ENCODE measurements around the gene CYP4F22. TPM values are rescaled to one million over a fixed set of nuclear protein-coding genes. Genes with fewer than 3 reads are reported as not detected.
A peak's percentile ranks its signal among the peaks of the same experiment; 100 is the strongest.
"Not testable (repeated sequence)": the region's sequence is repeated elsewhere in the genome, so short reads cannot be mapped to it uniquely, and the experiment has no call there.

CYP4F22 gene
- total and polyA plus RNA-seq, 12 donors: not detected

DNA sequence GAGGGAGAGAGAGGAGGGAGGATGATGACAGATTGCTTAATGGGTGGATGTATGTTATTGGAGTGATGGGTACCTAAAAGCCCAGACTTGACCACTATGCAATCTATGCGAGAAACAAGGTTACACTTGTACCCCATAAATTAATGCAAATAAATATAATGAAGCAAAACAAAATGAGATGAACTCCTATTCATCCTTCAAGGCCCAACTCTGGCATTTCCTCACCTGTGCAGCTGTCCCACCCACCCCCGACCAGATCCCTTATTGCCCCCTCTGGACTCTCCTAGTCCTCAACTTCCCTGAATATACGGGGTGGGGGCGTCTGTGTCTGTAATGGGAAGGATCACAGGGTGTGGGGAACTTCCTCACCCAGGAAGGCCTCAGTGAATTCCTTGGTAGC, 33.2 kb upstream of the CYP4F22 start:
- no peak for TF ChIP-seq CTCF (IDR thresholded peaks at IDR 0.05)
- peaks cover 0 to 5% (median 0%) of the 10 kb centered on the region in 9 donors for H3K4me1 ChIP-seq
- H3K27ac ChIP-seq: no peak overlapping the region
- ATAC-seq: no peak
- no peak for DNase-seq
- H3K36me3 ChIP-seq: no peaks in the 10 kb centered on the region
- H3K27me3 ChIP-seq: peaks cover 0 to 20% (median 15%) of the 10 kb centered on the region in 7 donors
- peaks cover 0 to 11% (median 0%) of the 10 kb centered on the region in 11 donors for H3K9me3 ChIP-seq
- intact Hi-C loops (cut with DNase I): loop anchor here in 2 of 10 donors (10.0 kb wide), 2 partner anchors 50 to 70 kb away; no protein-coding TSS in a partner anchor
- H3K4me3 ChIP-seq: no peak overlapping the region
- WGBS, 2 donors: 77 to 78% methylated on average over 4 of the region's 4 CpGs

- WGBS, 2 donors: 92 to 93% methylated on average over 10 of the region's 10 CpGs
- ATAC-seq (no peak), DNase-seq (no peak)
- Histone ChIP-seq H3K9me3 (peaks cover 0 to 11% (median 0%) of the 10 kb centered on the region in 11 donors), H3K36me3 (no peaks in the 10 kb centered on the region), H3K27me3 (peaks cover 0 to 16% (median 13%) of the 10 kb centered on the region in 7 donors), H3K27ac (no peak overlapping the region), H3K4me1 (peaks cover 0 to 5% (median 0%) of the 10 kb centered on the region in 9 donors), H3K4me3 (no peak overlapping the region)
- intact Hi-C loops (cut with DNase I): loop anchor here in 2 of 10 donors (10.0 kb wide), 2 partner anchors 49 to 69 kb away; no protein-coding TSS in a partner anchor
- TF ChIP-seq CTCF (IDR thresholded peaks at IDR 0.05): no peak
Observed at GRCh38 chr19:15475611-15476010, 32.7 kb upstream of the CYP4F22 start.

- no peak for TF ChIP-seq CTCF (IDR thresholded peaks at IDR 0.05)
- Histone ChIP-seq H3K4me3 (no peak overlapping the region), H3K36me3 (no peaks in the 10 kb centered on the region), H3K27me3 (peaks cover 0 to 9% (median 7%) of the 10 kb centered on the region in 7 donors), H3K4me1 (peaks cover 0 to 5% (median 0%) of the 10 kb centered on the region in 9 donors), H3K9me3 (peaks cover 0 to 11% (median 0%) of the 10 kb centered on the region in 11 donors), H3K27ac (no peak overlapping the region)
- no peak for ATAC-seq
- intact Hi-C loops (cut with DNase I): loop anchor here in 2 of 10 donors (10.0 kb wide), 2 partner anchors 48 to 68 kb away; no protein-coding TSS in a partner anchor
- DNase-seq: no peak
- 68 to 76% methylated on average over 5 of the region's 5 CpGs for WGBS, 2 donors
Observed at GRCh38 chr19:15476325-15476724, 32.0 kb upstream of the CYP4F22 start.

DNA sequence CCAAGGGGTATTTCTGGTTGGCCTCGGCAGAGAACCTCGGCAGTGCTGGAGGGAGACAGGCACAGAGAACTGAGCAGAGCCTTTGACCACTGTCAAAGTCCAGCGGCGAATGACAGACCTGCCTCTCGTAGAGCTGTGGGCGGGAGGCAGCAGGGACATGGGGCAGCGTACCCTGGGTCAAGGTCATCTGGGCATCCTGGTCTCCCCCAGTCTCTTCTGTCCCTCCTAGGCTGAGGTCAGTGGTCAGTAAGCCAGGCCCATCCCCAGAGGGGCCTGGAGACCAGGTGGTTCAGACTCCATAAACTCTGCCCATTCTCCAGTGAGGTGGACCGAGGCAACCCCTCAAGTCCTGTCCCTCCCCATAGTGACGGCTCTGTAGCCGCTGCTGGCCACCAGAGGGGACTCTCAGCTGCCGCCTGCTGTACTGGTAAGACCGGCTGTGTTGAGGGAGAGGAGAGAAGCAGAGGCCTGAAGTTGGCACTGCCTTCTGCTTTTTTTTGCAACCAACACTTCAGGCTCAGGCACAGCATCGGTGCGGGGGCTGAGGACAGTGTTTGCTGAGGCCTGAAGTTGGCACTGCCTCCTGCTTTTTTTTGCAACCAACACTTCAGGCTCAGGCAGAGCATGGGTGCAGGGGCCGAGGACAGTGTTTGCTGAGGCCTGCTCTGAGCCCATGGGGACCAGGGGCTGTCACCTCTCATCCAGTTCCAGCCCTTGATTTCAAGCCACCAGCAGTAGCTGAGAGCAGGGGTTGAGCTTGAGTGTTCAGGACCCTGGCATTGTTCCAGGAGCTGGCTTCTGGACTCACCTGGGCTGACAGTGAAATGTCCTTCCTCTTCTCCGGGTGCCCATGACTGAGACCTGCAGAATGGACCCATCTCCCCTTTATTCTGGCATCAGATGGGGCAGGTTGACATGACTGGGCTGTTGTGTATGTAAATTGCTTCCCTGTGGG, 28.7 kb upstream of the CYP4F22 start, which contains the start of gene PGLYRP2:
TSS of gene PGLYRP2 (minus strand) at position 111 of the 955 bp plus-strand sequence. CDS start 130 bp downstream, outside the sequence.
- Histone ChIP-seq H3K4me3 (no peak within 1 kb of the TSS), H3K4me1 (peaks cover 0 to 5% (median 0%) of the 10 kb centered on the region in 9 donors), H3K27ac (no peak within 1 kb of the TSS), H3K36me3 (no peaks in the 10 kb centered on the region), H3K9me3 (peaks cover 0 to 5% (median 0%) of the 10 kb centered on the region in 11 donors), H3K27me3 (no peaks in the 10 kb centered on the region)
- ATAC-seq (peak in 7 of 8 donors; percentile 38 to 79 (median 70)), DNase-seq (peak in 1 of 2 donors; percentile 29)
- intact Hi-C loops (cut with DNase I): loop anchor here in 2 of 10 donors (10.0 kb wide), 2 partner anchors 45 to 65 kb away; no protein-coding TSS in a partner anchor
- 59 to 60% methylated on average over 16 of the region's 16 CpGs for WGBS, 2 donors
- TF ChIP-seq CTCF (IDR thresholded peaks at IDR 0.05): peak in 6 of 9 donors; percentile 15 to 44 (median 34)

DNA sequence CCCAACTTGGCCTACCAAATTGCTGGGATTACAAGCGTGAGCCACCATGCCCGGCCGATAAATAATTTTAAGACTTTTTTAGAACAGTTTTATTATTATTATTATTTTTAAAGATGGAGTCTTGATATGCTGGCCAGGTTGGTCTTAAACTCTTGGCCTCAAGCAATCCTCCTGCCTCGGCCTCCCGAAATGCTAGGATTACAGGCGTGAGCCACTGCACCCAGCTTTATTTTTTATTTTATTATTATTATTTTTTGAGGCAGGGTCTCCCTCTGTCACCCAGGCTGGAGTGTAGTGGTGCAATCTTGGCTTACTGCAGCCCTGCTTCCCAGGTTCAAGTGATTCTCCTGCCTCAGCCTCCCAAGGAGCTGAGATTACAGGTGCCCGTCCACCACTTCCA, 27.3 kb upstream of the CYP4F22 start:
- H3K27ac ChIP-seq; ATAC-seq; H3K27me3 ChIP-seq; intact Hi-C loops (cut with DNase I); H3K9me3 ChIP-seq; DNase-seq; H3K4me1 ChIP-seq; H3K4me3 ChIP-seq; H3K36me3 ChIP-seq: not testable (repeated sequence)
- WGBS, 2 donors: 88% methylated on average over 7 of the region's 7 CpGs

DNA sequence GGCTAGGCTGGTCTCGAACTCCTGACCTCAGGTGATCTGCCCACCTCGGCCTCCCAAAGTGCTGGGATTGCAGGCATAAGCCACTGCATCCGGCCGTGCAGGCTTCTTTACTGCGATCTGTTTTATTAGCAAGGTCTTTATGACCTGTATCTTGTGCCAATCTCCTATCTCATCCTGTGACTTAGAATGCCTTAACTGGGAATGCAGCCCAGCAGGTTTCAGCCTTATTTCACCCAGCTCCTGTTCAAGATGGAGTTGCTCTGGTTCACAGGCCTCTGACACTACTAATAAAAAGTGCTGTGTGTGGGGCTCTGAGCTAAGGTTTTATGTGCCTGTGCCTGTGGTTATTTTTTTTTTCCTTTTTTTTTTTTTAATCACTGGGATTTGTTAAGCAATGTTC, 22.6 kb upstream of the CYP4F22 start:
- WGBS, 2 donors: 88% methylated on average over 5 of the region's 5 CpGs
- H3K9me3 ChIP-seq; intact Hi-C loops (cut with DNase I); H3K4me1 ChIP-seq; H3K27me3 ChIP-seq; H3K36me3 ChIP-seq; DNase-seq; H3K27ac ChIP-seq; ATAC-seq; H3K4me3 ChIP-seq: not testable (repeated sequence)
